Body of pancreas (tissue), 4 donors: ENCODE results near the gene PGM1. TPM values are rescaled to one million over a fixed set of nuclear protein-coding genes. Genes with fewer than 3 reads are reported as not detected.

ENCODE experiments used
- ATAC-seq: fragments of 150-250 bp; one replicate; pipeline ENCODE4 v1.9.1; 2016
- DNase-seq, 4 donors: peaks; one replicate each; pipeline ENCODE4 v3.0.0-alpha.2; 2019
- H3K27ac ChIP-seq, 4 donors: fragments of 200-600 bp; sonication (generic); 1 replicate in 3 of 4; 2 replicates in 1 of 4; pipeline versions ENCODE4 v1.5.1 to v1.6.1; 2016 to 2019; ENCODE audit warnings: mild to moderate bottlenecking in 1 of 4, mixed read lengths in 1 of 4, moderate library complexity in 1 of 4
- H3K27me3 ChIP-seq, 2 donors: fragments of 200-600 bp; sonication (generic); one replicate each; pipeline ENCODE4 v1.6.0; 2016; ENCODE audit warnings: mild to moderate bottlenecking in 1 of 2
- H3K36me3 ChIP-seq, 2 donors: fragments of 200-600 bp; sonication (generic); replicated peaks in 1 of 2; 2 replicates each; pipeline ENCODE4 v1.5.1; 2016; ENCODE audit warnings: low read depth in 2 of 2; ENCODE audit not compliant: insufficient read depth in 1 of 2
- H3K4me1 ChIP-seq: fragments of 200-600 bp; sonication (generic); one replicate; pipeline ENCODE4 v1.6.0; 2016
- H3K4me3 ChIP-seq, 2 donors: fragments of 200-600 bp; sonication (generic); 1 replicate in 1 of 2; 2 replicates in 1 of 2; pipeline ENCODE4 v1.5.1; 2016 to 2019
- H3K9me3 ChIP-seq, 3 donors: fragments of 200-600 bp; sonication (generic); 1 replicate in 2 of 3; 2 replicates in 1 of 3; pipeline ENCODE4 v1.5.1; 2016
- CTCF ChIP-seq, 7 experiments: fragments of 450-650 bp in 4 of 7; fragments of 200-600 bp in 3 of 7; sonication (generic) in 3 of 7; IDR thresholded peaks; one replicate each; pipeline ENCODE4 v1.5.1; 2016 to 2019; ENCODE audit warnings: antibody characterized with exemption in 7 of 7
- POLR2A ChIP-seq, 3 donors: fragments of 450-650 bp; IDR thresholded peaks; one replicate each; pipeline ENCODE4 v1.6.1; 2016; ENCODE audit warnings: antibody characterized with exemption in 3 of 3, mild to moderate bottlenecking in 2 of 3
- WGBS, 2 donors: methylation state at CpG; one replicate each; pipeline ENCODE4 v1.1.5; 2017; 5-methylcytosine and 5-hydroxymethylcytosine counted together
- intact Hi-C: fragments of 100-400 bp; cut with DNase I; formaldehyde crosslinking; loops from one replicate; pipeline ENCODE4 v1.15.1; 2023
- total RNA-seq, 2 donors: library from RNA; depleted of rRNA; stranded (reverse); fragments of >200 nt; gene quantifications; one replicate each; pipeline ENCODE4 v1.1.0, GENCODE V29; 2016

Gene PGM1
- total RNA-seq, 2 donors from 2014 or later: 68.5 to 123 TPM

GRCh38 chr1:63683759-63684158, 90.5 kb downstream of the PGM1 start:
- peak in 1 of 4 donors; percentile 38 for DNase-seq
- H3K27me3 ChIP-seq: no peaks in the 10 kb centered on the region
- no peak overlapping the region for H3K4me3 ChIP-seq
- H3K4me1 ChIP-seq: peaks cover 12% of the 10 kb centered on the region
- ATAC-seq: peak; percentile 55
- H3K27ac ChIP-seq: no peak overlapping the region
- TF ChIP-seq CTCF (IDR thresholded peaks at IDR 0.05) (no peak), POLR2A (IDR thresholded peaks at IDR 0.05) (no peak)
- intact Hi-C loops: loop anchor here (10.0 kb wide), 2 partner anchors 461 to 551 kb away; no protein-coding TSS in a partner anchor
- no peaks in the 10 kb centered on the region for H3K9me3 ChIP-seq
- no peaks in the 10 kb centered on the region for H3K36me3 ChIP-seq
- 45 to 56% methylated on average over 3 of the region's 3 CpGs for WGBS, 2 donors

- TF ChIP-seq POLR2A (IDR thresholded peaks at IDR 0.05) (no peak), CTCF (IDR thresholded peaks at IDR 0.05) (no peak)
- Histone ChIP-seq H3K27me3 (no peaks in the 10 kb centered on the region), H3K4me3 (no peak overlapping the region), H3K4me1 (peaks cover 12% of the 10 kb centered on the region), H3K9me3 (no peaks in the 10 kb centered on the region), H3K36me3 (no peaks in the 10 kb centered on the region), H3K27ac (no peak overlapping the region)
- ATAC-seq (no peak), DNase-seq (no peak)
- 98 to 100% methylated on average over 1 of the region's 1 CpG for WGBS, 2 donors
- intact Hi-C loops: loop anchor here (10.0 kb wide), 2 partner anchors 458 to 548 kb away; no protein-coding TSS in a partner anchor
These were observed 93.5 kb downstream of the PGM1 start for GRCh38 chr1:63686696-63687095.

GRCh38 chr1:63688302-63688890, 95.2 kb downstream of the PGM1 start:
- Histone ChIP-seq H3K27ac (no peak overlapping the region), H3K36me3 (no peaks in the 10 kb centered on the region), H3K27me3 (no peaks in the 10 kb centered on the region), H3K4me3 (no peak overlapping the region), H3K9me3 (no peaks in the 10 kb centered on the region), H3K4me1 (peaks cover 15% of the 10 kb centered on the region)
- ATAC-seq (no peak), DNase-seq (no peak)
- 86 to 90% methylated on average over 6 of the region's 6 CpGs for WGBS, 2 donors
- intact Hi-C loops: loop anchor here (10.0 kb wide), 2 partner anchors 456 to 546 kb away; no protein-coding TSS in a partner anchor
- TF ChIP-seq POLR2A (IDR thresholded peaks at IDR 0.05) (no peak), CTCF (IDR thresholded peaks at IDR 0.05) (no peak)

- no peak overlapping the region for H3K4me3 ChIP-seq
- no peak for DNase-seq
- ATAC-seq: no peak
- intact Hi-C loops: no loop called here
- peak overlapping the region in 1 of 4 donors; percentile 44 for H3K27ac ChIP-seq
- TF ChIP-seq CTCF (IDR thresholded peaks at IDR 0.05) (no peak), POLR2A (IDR thresholded peaks at IDR 0.05) (no peak)
- no peaks in the 10 kb centered on the region for H3K9me3 ChIP-seq
- H3K4me1 ChIP-seq: peaks cover 19% of the 10 kb centered on the region
- no peaks in the 10 kb centered on the region for H3K36me3 ChIP-seq
- whole genome bisulfite sequencing, 2 donors: 81 to 84% methylated on average over 6 of the region's 6 CpGs
- no peaks in the 10 kb centered on the region for H3K27me3 ChIP-seq
These were observed 97.9 kb downstream of the PGM1 start for GRCh38 chr1:63690966-63691700.
